Neural cell (in vitro differentiated cells): ENCODE results near the gene SLC10A3. TPM values are rescaled to one million over a fixed set of nuclear protein-coding genes. Genes with fewer than 3 reads are reported as not detected.
A peak's percentile ranks its signal among the peaks of the same experiment; 100 is the strongest.

Source experiments
- H2AFZ ChIP-seq: fragments of 200-600, 300-800 bp; sonication (generic), shearing (Covaris generic); 2 replicates; pipeline ENCODE4 v1.6.0; 2014; ENCODE audit warnings: low read depth, mild to moderate bottlenecking, antibody characterized with exemption, low read length, moderate library complexity
- H3F3A ChIP-seq: fragments of 200-600 bp; shearing (Covaris generic); 2 replicates; pipeline ENCODE4 v1.6.1; 2016; ENCODE audit warnings: mild to moderate bottlenecking, moderate library complexity, mixed read lengths, antibody characterized with exemption, low read length; ENCODE audit not compliant: insufficient read depth, poor library complexity, severe bottlenecking
- H3K27ac ChIP-seq: fragments of 200-600, 300-800 bp; sonication (generic), shearing (Covaris generic); 2 replicates; pipeline ENCODE4 v1.5.1; 2014; ENCODE audit warnings: mild to moderate bottlenecking, low read length, moderate library complexity
- H3K27me3 ChIP-seq: fragments of 300-800, 200-600 bp; sonication (generic), shearing (Covaris generic); 2 replicates; pipeline ENCODE4 v1.6.0; 2014; ENCODE audit warnings: mild to moderate bottlenecking, low read depth, low read length, moderate library complexity; ENCODE audit not compliant: insufficient read depth
- H3K36me3 ChIP-seq: fragments of 300-800, 200-600 bp; sonication (generic), shearing (Covaris generic); 2 replicates; pipeline ENCODE4 v1.5.1; 2014; ENCODE audit warnings: mild to moderate bottlenecking, antibody characterized with exemption, low read length, moderate library complexity; ENCODE audit not compliant: insufficient read depth
- H3K4me2 ChIP-seq: fragments of 300-800, 200-600 bp; sonication (generic), shearing (Covaris generic); 2 replicates; pipeline ENCODE4 v1.6.0; 2014; ENCODE audit warnings: mild to moderate bottlenecking, low read length
- H3K4me3 ChIP-seq: fragments of 300-800, 200-600 bp; sonication (generic), shearing (Covaris generic); 2 replicates; pipeline ENCODE4 v1.5.1; 2014; ENCODE audit warnings: mild to moderate bottlenecking, low read length, moderate library complexity
- H3K79me2 ChIP-seq: fragments of 200-600 bp; shearing (Covaris generic); replicated peaks from 2 replicates; pipeline ENCODE4 v1.6.0; 2014; ENCODE audit warnings: mild to moderate bottlenecking, low read length, moderate library complexity; ENCODE audit not compliant: insufficient read depth
- H3K9ac ChIP-seq: fragments of 300-800, 200-600 bp; sonication (generic), shearing (Covaris generic); 2 replicates; pipeline ENCODE4 v1.6.1; 2016; ENCODE audit warnings: mild to moderate bottlenecking, low read length, mixed read lengths
- H3K9me2 ChIP-seq: fragments of 200-600 bp; shearing (Covaris generic); 2 replicates; pipeline ENCODE4 v1.6.1; 2016; ENCODE audit warnings: mild to moderate bottlenecking, low read length, mixed read lengths; ENCODE audit not compliant: insufficient read depth
- H3K9me3 ChIP-seq: fragments of 200-600, 300-800 bp; sonication (generic), shearing (Covaris generic); 2 replicates; pipeline ENCODE4 v1.6.1; 2016; ENCODE audit warnings: mild to moderate bottlenecking, mixed run types, low read length, moderate library complexity, mixed read lengths
- H4K20me1 ChIP-seq: fragments of 200-600 bp; shearing (Covaris generic); 2 replicates; pipeline ENCODE4 v1.6.1; 2016; ENCODE audit warnings: mild to moderate bottlenecking, mixed run types; ENCODE audit not compliant: insufficient read depth
- EP300 ChIP-seq: fragments of 450-650 bp; conservative IDR thresholded peaks from 2 replicates; pipeline ENCODE4 v1.6.1; 2014; ENCODE audit warnings: antibody characterized with exemption, mild to moderate bottlenecking, moderate library complexity; ENCODE audit not compliant: poor library complexity, severe bottlenecking
- EZH2 ChIP-seq: fragments of 200-600, 300-800 bp; shearing (Covaris generic), sonication (generic); IDR thresholded peaks from 2 replicates; pipeline ENCODE4 v1.6.1; 2014; ENCODE audit warnings: antibody characterized with exemption, low read length, borderline replicate concordance, mild to moderate bottlenecking; ENCODE audit not compliant: insufficient read depth, poor library complexity, severe bottlenecking
- MXI1 ChIP-seq: fragments of 450-650 bp; conservative IDR thresholded peaks from 2 replicates; pipeline ENCODE4 v1.6.1; 2014; ENCODE audit warnings: antibody characterized with exemption, mild to moderate bottlenecking; ENCODE audit not compliant: poor library complexity, severe bottlenecking
- POLR2AphosphoS5 ChIP-seq: IDR thresholded peaks from 2 replicates; pipeline ENCODE4 v1.6.1; 2012
- RAD21 ChIP-seq: fragments of 450-650 bp; conservative IDR thresholded peaks from 2 replicates; pipeline ENCODE4 v1.6.1; 2014; ENCODE audit warnings: antibody characterized with exemption, mild to moderate bottlenecking, moderate library complexity
- REST ChIP-seq: IDR thresholded peaks from 2 replicates; pipeline ENCODE4 v1.6.1; 2012; ENCODE audit warnings: borderline replicate concordance
- SMC3 ChIP-seq: fragments of 450-650 bp; conservative IDR thresholded peaks from 2 replicates; pipeline ENCODE4 v1.6.1; 2014; ENCODE audit warnings: antibody characterized with exemption, mild to moderate bottlenecking, moderate library complexity; ENCODE audit not compliant: poor library complexity
- TAF1 ChIP-seq: IDR thresholded peaks from 2 replicates; pipeline ENCODE4 v1.6.1; 2012; ENCODE audit warnings: low read depth
- polyA plus RNA-seq: library from polyadenylated mRNA; depleted of rRNA; stranded (reverse); fragments of >200 nt; gene quantifications from 2 replicates; pipeline ENCODE4 v1.2.3, GENCODE V29; 2014
- TF ChIP-seq, protein P1 (sequence below): fragments of 450-650 bp; IDR thresholded peaks from 2 replicates; pipeline ENCODE4 v1.5.1; 2014; ENCODE audit warnings: antibody characterized with exemption, mild to moderate bottlenecking, moderate library complexity; ENCODE audit not compliant: poor library complexity, severe bottlenecking

SLC10A3 gene
- polyA plus RNA-seq, 1 donor from 2014 or later, result 2.7 TPM

- H3K9ac ChIP-seq, result peak overlapping the region; percentile 83
- no peaks in the 10 kb centered on the region for H3K9me3 ChIP-seq
- H3K4me3 ChIP-seq, result peak overlapping the region; percentile 81
- no peaks in the 10 kb centered on the region for H3K36me3 ChIP-seq
- no peaks in the 10 kb centered on the region for H3K9me2 ChIP-seq
- H3K27ac ChIP-seq, result peak overlapping the region; percentile 62
- TF ChIP-seq POLR2AphosphoS5, result no peak
- TF ChIP-seq MXI1, result no peak
- no peak for TF ChIP-seq EP300
- TF ChIP-seq, protein P1, sequence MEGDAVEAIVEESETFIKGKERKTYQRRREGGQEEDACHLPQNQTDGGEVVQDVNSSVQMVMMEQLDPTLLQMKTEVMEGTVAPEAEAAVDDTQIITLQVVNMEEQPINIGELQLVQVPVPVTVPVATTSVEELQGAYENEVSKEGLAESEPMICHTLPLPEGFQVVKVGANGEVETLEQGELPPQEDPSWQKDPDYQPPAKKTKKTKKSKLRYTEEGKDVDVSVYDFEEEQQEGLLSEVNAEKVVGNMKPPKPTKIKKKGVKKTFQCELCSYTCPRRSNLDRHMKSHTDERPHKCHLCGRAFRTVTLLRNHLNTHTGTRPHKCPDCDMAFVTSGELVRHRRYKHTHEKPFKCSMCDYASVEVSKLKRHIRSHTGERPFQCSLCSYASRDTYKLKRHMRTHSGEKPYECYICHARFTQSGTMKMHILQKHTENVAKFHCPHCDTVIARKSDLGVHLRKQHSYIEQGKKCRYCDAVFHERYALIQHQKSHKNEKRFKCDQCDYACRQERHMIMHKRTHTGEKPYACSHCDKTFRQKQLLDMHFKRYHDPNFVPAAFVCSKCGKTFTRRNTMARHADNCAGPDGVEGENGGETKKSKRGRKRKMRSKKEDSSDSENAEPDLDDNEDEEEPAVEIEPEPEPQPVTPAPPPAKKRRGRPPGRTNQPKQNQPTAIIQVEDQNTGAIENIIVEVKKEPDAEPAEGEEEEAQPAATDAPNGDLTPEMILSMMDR, result no peak
- no peak for TF ChIP-seq TAF1
- no peak for TF ChIP-seq EZH2
- TF ChIP-seq SMC3, result no peak
- no peak for TF ChIP-seq REST
- peak overlapping the region; percentile 39 for H3K4me2 ChIP-seq
- no peaks in the 10 kb centered on the region for H4K20me1 ChIP-seq
- no peaks in the 10 kb centered on the region for H3K27me3 ChIP-seq
- no peaks in the 10 kb centered on the region for H3F3A ChIP-seq
- H3K79me2 ChIP-seq, result no peaks in the 10 kb centered on the region
- no peak overlapping the region for H2AFZ ChIP-seq
Observed at GRCh38 chrX:154515090-154515965, 24.9 kb upstream of the SLC10A3 start.

DNA sequence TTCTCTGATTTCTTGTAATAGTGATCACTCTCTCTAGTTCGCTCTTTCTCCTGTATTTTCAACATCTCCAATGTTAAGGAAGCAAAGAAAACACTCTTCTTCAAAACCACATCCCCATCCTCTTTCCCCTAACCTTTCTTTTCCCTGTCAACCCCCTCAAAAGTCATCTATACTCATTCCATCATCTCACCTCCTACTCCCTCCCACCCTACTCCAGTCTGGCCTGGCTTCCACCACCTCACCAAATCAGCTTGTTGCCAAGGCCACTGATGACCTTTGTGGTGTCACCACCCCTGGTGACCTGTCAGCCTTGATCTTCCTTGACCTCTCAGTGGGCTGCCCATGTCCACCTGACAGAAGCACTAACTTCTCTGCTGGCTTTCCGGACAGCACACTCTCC, 23.3 kb upstream of the SLC10A3 start:
- TF ChIP-seq EZH2 (no peak), EP300 (no peak), SMC3 (no peak), MXI1 (no peak), REST (no peak), TAF1 (no peak), POLR2AphosphoS5 (no peak), RAD21 (no peak)
- TF ChIP-seq, protein P1, result no peak
- Histone ChIP-seq H3K9me3 (no peaks in the 10 kb centered on the region), H3K79me2 (no peaks in the 10 kb centered on the region), H3K27me3 (no peaks in the 10 kb centered on the region), H2AFZ (no peak overlapping the region), H3F3A (no peaks in the 10 kb centered on the region), H3K4me2 (no peak overlapping the region), H3K9me2 (no peaks in the 10 kb centered on the region), H3K27ac (no peak overlapping the region), H3K9ac (no peak overlapping the region), H3K36me3 (no peaks in the 10 kb centered on the region), H4K20me1 (no peaks in the 10 kb centered on the region), H3K4me3 (no peak overlapping the region)
